Esophagus muscularis mucosa (tissue), 4 donors: Measurements from ENCODE around the gene CAMTA1.

Experiments used
- CTCF ChIP-seq, 3 experiments: fragments of 200-600 bp in 2 of 3; fragments of 450-650 bp in 1 of 3; sonication (generic) in 2 of 3; IDR thresholded peaks; one replicate each; pipeline ENCODE4 v1.5.1; 2017 to 2019; ENCODE audit warnings: antibody characterized with exemption in 3 of 3, mild to moderate bottlenecking in 2 of 3, moderate library complexity in 1 of 3
- EP300 ChIP-seq: sonication (generic); formaldehyde crosslinking; IDR thresholded peaks from one replicate; pipeline ENCODE4 v1.6.1; 2017; ENCODE audit warnings: antibody characterized with exemption
- POLR2A ChIP-seq: fragments of 450-650 bp; IDR thresholded peaks from one replicate; pipeline ENCODE4 v1.6.1; 2017; ENCODE audit warnings: antibody characterized with exemption, moderate library complexity, mild to moderate bottlenecking, low read depth
- POLR2AphosphoS5 ChIP-seq, 2 donors: sonication (generic); formaldehyde crosslinking; IDR thresholded peaks; one replicate each; pipeline ENCODE4 v1.6.1; 2017; ENCODE audit warnings: antibody characterized with exemption in 2 of 2

- no peak for TF ChIP-seq CTCF (IDR thresholded peaks at IDR 0.05)
- peak; percentile 35 to 60 for TF ChIP-seq POLR2AphosphoS5 (IDR thresholded peaks at IDR 0.05)
- TF ChIP-seq EP300 = no peak
- no peak for TF ChIP-seq POLR2A
Measured at GRCh38 chr1:7379441-7379971, 594.3 kb downstream of the CAMTA1 start.
